Right lobe of liver (tissue), 6 donors: Measurements from ENCODE around the gene NOTUM. TPM values are rescaled to one million over a fixed set of nuclear protein-coding genes. Genes with fewer than 3 reads are reported as not detected.
"Not testable (repeated sequence)": the region's sequence is repeated elsewhere in the genome, so short reads cannot be mapped to it uniquely, and the experiment has no call there.

Experiments used
- ATAC-seq, 4 donors: fragments of 200-7000 bp; cut with Tn5 transposase; one replicate each; pipeline ENCODE4 v1.9.1; 2020; ENCODE audit warnings: mild to moderate bottlenecking in 4 of 4, moderate library complexity in 4 of 4
- DNase-seq, 3 donors: peaks; one replicate each; pipeline ENCODE4 v3.0.0-alpha.2; 2020
- H3K27ac ChIP-seq, 3 donors: fragments of 200-600 bp; one replicate each; pipeline ENCODE4 v1.8.0; 2022
- H3K27me3 ChIP-seq, 2 donors: fragments of 200-600 bp; one replicate each; pipeline ENCODE4 v1.8.0; 2022
- H3K36me3 ChIP-seq, 4 donors: fragments of 200-600 bp; sonication (generic) in 1 of 4; one replicate each; pipeline versions ENCODE4 v1.5.1 to v1.8.0; 2017 to 2022; ENCODE audit warnings: control low read depth in 1 of 4
- H3K4me1 ChIP-seq, 4 donors: fragments of 200-600 bp; sonication (generic) in 1 of 4; one replicate each; pipeline versions ENCODE4 v1.5.1 to v1.8.0; 2017 to 2022; ENCODE audit warnings: control low read depth in 1 of 4
- H3K4me3 ChIP-seq, 3 donors: fragments of 200-600 bp; one replicate each; pipeline ENCODE4 v1.8.0; 2022
- H3K9me3 ChIP-seq, 4 donors: fragments of 200-600 bp; sonication (generic) in 1 of 4; one replicate each; pipeline versions ENCODE4 v1.5.1 to v1.8.0; 2017 to 2022; ENCODE audit warnings: control low read depth in 1 of 4
- CTCF ChIP-seq, 4 donors: fragments of 200-600 bp in 3 of 4; fragments of 450-650 bp in 1 of 4; IDR thresholded peaks; one replicate each; pipeline versions ENCODE4 v1.5.1 to v1.8.0; 2016 to 2022; ENCODE audit warnings: antibody characterized with exemption in 4 of 4, mild to moderate bottlenecking in 2 of 4
- POLR2A ChIP-seq: fragments of 450-650 bp; IDR thresholded peaks from one replicate; pipeline ENCODE4 v1.6.1; 2017; ENCODE audit warnings: antibody characterized with exemption, mild to moderate bottlenecking
- WGBS: methylation state at CpG from one replicate; pipeline ENCODE4 v1.1.6; 2018; ENCODE audit warnings: low coverage, low lambda C conversion rate; ENCODE audit not compliant: insufficient coverage; ENCODE audit errors: missing lambda C conversion rate; 5-methylcytosine and 5-hydroxymethylcytosine counted together
- intact Hi-C, 2 donors: fragments of 100-400 bp; cut with DNase I; formaldehyde crosslinking; loops; one replicate each; pipeline versions ENCODE4 v1.11.2 to v1.14.1; 2022
- total RNA-seq, 6 experiments: library from RNA; depleted of rRNA in 2 of 6; stranded (reverse); fragments of >200 nt in 2 of 6; fragmentation: NEBNext Ultra II Directional in 3 of 6; extraction: Animal tissue kit (Norgen Biotek cat#: 25700) in 3 of 6; gene quantifications; one replicate each; pipeline versions ENCODE4 v1.1.0 to v1.2.4, GENCODE V29; 2016 to 2023
- donor health status: DM: no; HTN: yes; CAD: no.
- donor health status: DM: no; HTN: no; CAD: no.
- donor health status: DM: no; HTN: no; CAD: no.
- donor health status: DM: no; HTN: yes; CAD: no.
- donor health status: DM: no; HTN: yes; CAD: no.

The NOTUM gene
- total RNA-seq, 6 experiments from 2014 or later, result 1.2 to 7.6 (median 3.0) TPM

GRCh38 chr17:81983011-81983638 is 22.1 kb upstream of the NOTUM start:
- no peaks in the 10 kb centered on the region for H3K27me3 ChIP-seq
- TF ChIP-seq CTCF (IDR thresholded peaks at IDR 0.05) (no peak), POLR2A (no peak)
- no peak for ATAC-seq
- intact Hi-C loops, result no loop called here
- whole genome bisulfite sequencing, result 95% methylated on average over 7 of the region's 35 CpGs
- no peak overlapping the region for H3K4me3 ChIP-seq
- H3K27ac ChIP-seq, result no peak overlapping the region
- H3K4me1 ChIP-seq, result peaks cover 0 to 21% (median 6%) of the 10 kb centered on the region in 4 donors
- no peaks in the 10 kb centered on the region for H3K9me3 ChIP-seq
- no peak for DNase-seq
- H3K36me3 ChIP-seq, result peaks cover 0 to 30% (median 12%) of the 10 kb centered on the region in 4 donors

GRCh38 chr17:81981511-81981910 is 20.5 kb upstream of the NOTUM start:
- 89% methylated on average over 4 of the region's 12 CpGs for WGBS
- H3K9me3 ChIP-seq, intact Hi-C loops, DNase-seq, H3K27me3 ChIP-seq, H3K4me3 ChIP-seq, H3K27ac ChIP-seq, ATAC-seq: not testable (repeated sequence)
- Histone ChIP-seq H3K36me3 (peaks cover 0 to 26% (median 11%) of the 10 kb centered on the region in 4 donors), H3K4me1 (peaks cover 0 to 27% (median 8%) of the 10 kb centered on the region in 4 donors)

- peaks cover 0 to 19% (median 6%) of the 10 kb centered on the region in 4 donors for H3K36me3 ChIP-seq
- DNase-seq (no peak), ATAC-seq (no peak)
- no peaks in the 10 kb centered on the region for H3K27me3 ChIP-seq
- intact Hi-C loops, result no loop called here
- no peak overlapping the region for H3K27ac ChIP-seq
- peaks cover 0 to 30% (median 11%) of the 10 kb centered on the region in 4 donors for H3K4me1 ChIP-seq
- H3K9me3 ChIP-seq, result no peaks in the 10 kb centered on the region
- TF ChIP-seq CTCF (IDR thresholded peaks at IDR 0.05), result no peak
- no peak for TF ChIP-seq POLR2A
- WGBS, result 62% methylated on average over 9 of the region's 9 CpGs
- no peak overlapping the region for H3K4me3 ChIP-seq
These were observed 19.8 kb upstream of the NOTUM start for GRCh38 chr17:81980707-81981343.

- peaks cover 0 to 12% (median 3%) of the 10 kb centered on the region in 4 donors for H3K36me3 ChIP-seq
- intact Hi-C loops, result no loop called here
- no peak for DNase-seq
- ATAC-seq, result no peak
- no peak overlapping the region for H3K4me3 ChIP-seq
- H3K4me1 ChIP-seq, result peaks cover 0 to 30% (median 11%) of the 10 kb centered on the region in 4 donors
- H3K27me3 ChIP-seq, result no peaks in the 10 kb centered on the region
- peak overlapping the region in 1 of 3 donors; percentile 97 for H3K27ac ChIP-seq
- no peak for TF ChIP-seq CTCF (IDR thresholded peaks at IDR 0.05)
- no peak for TF ChIP-seq POLR2A
- WGBS, result 80% methylated on average over 1 of the region's 4 CpGs
- H3K9me3 ChIP-seq, result no peaks in the 10 kb centered on the region
These were observed 19.1 kb upstream of the NOTUM start for GRCh38 chr17:81980122-81980521.
